ENCODE measurements around the gene ATF6. TPM values are rescaled to one million over a fixed set of nuclear protein-coding genes. Genes with fewer than 3 reads are reported as not detected.

The ATF6 gene
- total RNA-seq, 1 donor: 28.6 TPM

GRCh38 chr1:161949548-161949947 is 183.4 kb downstream of the ATF6 start:
- no peak for DNase-seq (ENCODE audit: insufficient read length, low spot score, missing footprints)
- Histone ChIP-seq H3K4me1 (ENCODE audit: insufficient read depth, low read length) (peaks cover 20% of the 10 kb centered on the region), H3K4me3 (ENCODE audit: insufficient read depth, low read length) (no peak overlapping the region), H3K9me3 (ENCODE audit: low read depth, low read length) (no peaks in the 10 kb centered on the region), H3K79me2 (ENCODE audit: insufficient read depth, low read length) (no peaks in the 10 kb centered on the region), H3K4me2 (ENCODE audit: insufficient read depth, low read length) (no peak overlapping the region), H3K27me3 (ENCODE audit: insufficient read depth, low read length) (no peaks in the 10 kb centered on the region), H4K20me1 (ENCODE audit: insufficient read depth, low read length) (no peaks in the 10 kb centered on the region), H3K27ac (ENCODE audit: low read depth, low read length) (peak overlapping the region; percentile 25), H3K36me3 (ENCODE audit: insufficient read depth, low read length) (no peaks in the 10 kb centered on the region), H2AFZ (ENCODE audit: low read length) (no peak overlapping the region)
- no peak for TF ChIP-seq CTCF (IDR thresholded peaks at IDR 0.05; ENCODE audit: extremely low read depth, low read depth, low read length)

GRCh38 chr1:161950377-161950776 is 184.3 kb downstream of the ATF6 start:
- H3K36me3 ChIP-seq (ENCODE audit: insufficient read depth, low read length): no peaks in the 10 kb centered on the region
- H2AFZ ChIP-seq (ENCODE audit: low read length): no peak overlapping the region
- no peaks in the 10 kb centered on the region for H3K79me2 ChIP-seq (ENCODE audit: insufficient read depth, low read length)
- no peak for DNase-seq (ENCODE audit: insufficient read length, low spot score, missing footprints)
- H3K27ac ChIP-seq (ENCODE audit: low read depth, low read length): peak overlapping the region; percentile 25
- H3K9me3 ChIP-seq (ENCODE audit: low read depth, low read length): no peaks in the 10 kb centered on the region
- H3K4me3 ChIP-seq (ENCODE audit: insufficient read depth, low read length): no peak overlapping the region
- H3K27me3 ChIP-seq (ENCODE audit: insufficient read depth, low read length): no peaks in the 10 kb centered on the region
- no peak for TF ChIP-seq CTCF (IDR thresholded peaks at IDR 0.05; ENCODE audit: extremely low read depth, low read depth, low read length)
- H4K20me1 ChIP-seq (ENCODE audit: insufficient read depth, low read length): no peaks in the 10 kb centered on the region
- peaks cover 28% of the 10 kb centered on the region for H3K4me1 ChIP-seq (ENCODE audit: insufficient read depth, low read length)
- no peak overlapping the region for H3K4me2 ChIP-seq (ENCODE audit: insufficient read depth, low read length)

GRCh38 chr1:161951646-161952045 is 185.5 kb downstream of the ATF6 start:
- H3K27me3 ChIP-seq (ENCODE audit: insufficient read depth, low read length): no peaks in the 10 kb centered on the region
- H3K27ac ChIP-seq (ENCODE audit: low read depth, low read length): no peak overlapping the region
- H2AFZ ChIP-seq (ENCODE audit: low read length): no peak overlapping the region
- H4K20me1 ChIP-seq (ENCODE audit: insufficient read depth, low read length): no peaks in the 10 kb centered on the region
- H3K36me3 ChIP-seq (ENCODE audit: insufficient read depth, low read length): no peaks in the 10 kb centered on the region
- no peak overlapping the region for H3K4me3 ChIP-seq (ENCODE audit: insufficient read depth, low read length)
- TF ChIP-seq CTCF (IDR thresholded peaks at IDR 0.05; ENCODE audit: extremely low read depth, low read depth, low read length): no peak
- no peaks in the 10 kb centered on the region for H3K9me3 ChIP-seq (ENCODE audit: low read depth, low read length)
- no peak for DNase-seq (ENCODE audit: insufficient read length, low spot score, missing footprints)
- no peaks in the 10 kb centered on the region for H3K79me2 ChIP-seq (ENCODE audit: insufficient read depth, low read length)
- peaks cover 28% of the 10 kb centered on the region for H3K4me1 ChIP-seq (ENCODE audit: insufficient read depth, low read length)
- H3K4me2 ChIP-seq (ENCODE audit: insufficient read depth, low read length): no peak overlapping the region

- Histone ChIP-seq H3K4me3 (ENCODE audit: insufficient read depth, low read length) (no peak overlapping the region), H2AFZ (ENCODE audit: low read length) (no peak overlapping the region), H3K9me3 (ENCODE audit: low read depth, low read length) (no peaks in the 10 kb centered on the region), H3K27me3 (ENCODE audit: insufficient read depth, low read length) (no peaks in the 10 kb centered on the region), H3K36me3 (ENCODE audit: insufficient read depth, low read length) (no peaks in the 10 kb centered on the region), H3K79me2 (ENCODE audit: insufficient read depth, low read length) (no peaks in the 10 kb centered on the region), H3K4me2 (ENCODE audit: insufficient read depth, low read length) (no peak overlapping the region), H4K20me1 (ENCODE audit: insufficient read depth, low read length) (no peaks in the 10 kb centered on the region), H3K4me1 (ENCODE audit: insufficient read depth, low read length) (peaks cover 21% of the 10 kb centered on the region), H3K27ac (ENCODE audit: low read depth, low read length) (no peak overlapping the region)
- DNase-seq (ENCODE audit: insufficient read length, low spot score, missing footprints): no peak
- TF ChIP-seq CTCF (IDR thresholded peaks at IDR 0.05; ENCODE audit: extremely low read depth, low read depth, low read length): no peak
Observed at GRCh38 chr1:161952607-161953172, 186.6 kb downstream of the ATF6 start.
